22Rv1 (cell line): ENCODE measurements around the gene FGFBP1.

Source experiments
- ZFX ChIP-seq: fragments of 450-650 bp; IDR thresholded peaks from 2 replicates; pipeline ENCODE4 v1.6.1; 2017; ENCODE audit warnings: antibody characterized with exemption, borderline replicate concordance
- TF ChIP-seq, protein P1 (sequence below): fragments of 450-650 bp; IDR thresholded peaks from 2 replicates; pipeline ENCODE4 v1.5.1; 2017; ENCODE audit warnings: mild to moderate bottlenecking

GRCh38 chr4:15934259-15934658 is 4.3 kb downstream of the FGFBP1 start:
- TF ChIP-seq, protein P1, sequence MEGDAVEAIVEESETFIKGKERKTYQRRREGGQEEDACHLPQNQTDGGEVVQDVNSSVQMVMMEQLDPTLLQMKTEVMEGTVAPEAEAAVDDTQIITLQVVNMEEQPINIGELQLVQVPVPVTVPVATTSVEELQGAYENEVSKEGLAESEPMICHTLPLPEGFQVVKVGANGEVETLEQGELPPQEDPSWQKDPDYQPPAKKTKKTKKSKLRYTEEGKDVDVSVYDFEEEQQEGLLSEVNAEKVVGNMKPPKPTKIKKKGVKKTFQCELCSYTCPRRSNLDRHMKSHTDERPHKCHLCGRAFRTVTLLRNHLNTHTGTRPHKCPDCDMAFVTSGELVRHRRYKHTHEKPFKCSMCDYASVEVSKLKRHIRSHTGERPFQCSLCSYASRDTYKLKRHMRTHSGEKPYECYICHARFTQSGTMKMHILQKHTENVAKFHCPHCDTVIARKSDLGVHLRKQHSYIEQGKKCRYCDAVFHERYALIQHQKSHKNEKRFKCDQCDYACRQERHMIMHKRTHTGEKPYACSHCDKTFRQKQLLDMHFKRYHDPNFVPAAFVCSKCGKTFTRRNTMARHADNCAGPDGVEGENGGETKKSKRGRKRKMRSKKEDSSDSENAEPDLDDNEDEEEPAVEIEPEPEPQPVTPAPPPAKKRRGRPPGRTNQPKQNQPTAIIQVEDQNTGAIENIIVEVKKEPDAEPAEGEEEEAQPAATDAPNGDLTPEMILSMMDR = no peak
- TF ChIP-seq ZFX = no peak
